GM12878 (cell line): Measurements from ENCODE around the gene MBNL1. TPM values are rescaled to one million over a fixed set of nuclear protein-coding genes. Genes with fewer than 3 reads are reported as not detected.

Experiments used
- ASH2L ChIP-seq: fragments of 300-600, 200-600 bp; sonication (generic); IDR thresholded peaks from 2 replicates; pipeline ENCODE4 v1.6.1; 2017; ENCODE audit warnings: low read depth, mild to moderate bottlenecking, borderline replicate concordance
- ATF7 ChIP-seq: fragments of 450-650 bp; IDR thresholded peaks from 2 replicates; pipeline ENCODE4 v1.6.1; 2016; ENCODE audit warnings: low read depth, mild to moderate bottlenecking
- FOXM1 ChIP-seq: IDR thresholded peaks from 2 replicates; pipeline ENCODE4 v1.6.1; 2012; ENCODE audit warnings: low read depth, mild to moderate bottlenecking, inconsistent platforms, low read length, moderate library complexity
- GATAD2B ChIP-seq: fragments of 450-650 bp; conservative IDR thresholded peaks from 2 replicates; pipeline ENCODE4 v1.6.1; 2017; ENCODE audit warnings: low read depth, mild to moderate bottlenecking, moderate library complexity
- HDGF ChIP-seq: fragments of 450-650 bp; IDR thresholded peaks from 2 replicates; pipeline ENCODE4 v1.6.1; 2016; ENCODE audit warnings: antibody characterized with exemption
- IKZF1 ChIP-seq: fragments of 450-650 bp; conservative IDR thresholded peaks from 2 replicates; pipeline ENCODE4 v1.6.1; 2017; ENCODE audit warnings: antibody characterized with exemption, mild to moderate bottlenecking
- IKZF2 ChIP-seq, 2 experiments: fragments of 450-650 bp; IDR thresholded peaks; 2 replicates each; pipeline ENCODE4 v1.6.1; 2017; ENCODE audit warnings: mild to moderate bottlenecking in 2 of 2, moderate library complexity in 2 of 2
- KAT2A ChIP-seq: conservative IDR thresholded peaks from 2 replicates; pipeline ENCODE4 v1.6.1; 2011; ENCODE audit warnings: low read depth, low read length; ENCODE audit not compliant: control insufficient read depth
- KLF5 ChIP-seq: fragments of 450-650 bp; IDR thresholded peaks from 2 replicates; pipeline ENCODE4 v1.6.1; 2014; ENCODE audit warnings: mild to moderate bottlenecking; ENCODE audit not compliant: partially characterized antibody
- NRF1 ChIP-seq: conservative IDR thresholded peaks from 2 replicates; pipeline ENCODE4 v1.6.1; 2011; ENCODE audit warnings: mild to moderate bottlenecking, low read depth, low read length, improper control_type of control experiment
- PAX8 ChIP-seq: fragments of 450-650 bp; IDR thresholded peaks from 2 replicates; pipeline ENCODE4 v1.6.1; 2017; ENCODE audit warnings: mild to moderate bottlenecking, moderate library complexity
- PKNOX1 ChIP-seq: fragments of 450-650 bp; IDR thresholded peaks from 2 replicates; pipeline ENCODE4 v1.6.1; 2016; ENCODE audit warnings: mild to moderate bottlenecking
- POLR2A ChIP-seq: IDR thresholded peaks from 2 replicates; pipeline ENCODE4 v1.6.1; 2011; ENCODE audit warnings: low read depth, mild to moderate bottlenecking, low read length
- POU2F2 ChIP-seq: IDR thresholded peaks from 3 replicates; pipeline ENCODE4 v1.6.1; 2011; ENCODE audit warnings: low read depth, mild to moderate bottlenecking, low read length, borderline replicate concordance
- SKIL ChIP-seq: fragments of 450-650 bp; IDR thresholded peaks from 2 replicates; pipeline ENCODE4 v1.6.1; 2017; ENCODE audit warnings: mild to moderate bottlenecking, low read depth, inconsistent platforms; ENCODE audit not compliant: poor library complexity, severe bottlenecking
- SMAD5 ChIP-seq: IDR thresholded peaks from 2 replicates; pipeline ENCODE4 v1.6.1; 2016; ENCODE audit warnings: antibody characterized with exemption, low read depth
- SMARCA5 ChIP-seq: fragments of 450-650 bp; IDR thresholded peaks from 2 replicates; pipeline ENCODE4 v1.6.1; 2017; ENCODE audit warnings: mild to moderate bottlenecking
- SPI1 ChIP-seq: IDR thresholded peaks from 2 replicates; pipeline ENCODE4 v1.6.1; 2011; ENCODE audit warnings: low read depth, mild to moderate bottlenecking, low read length, moderate library complexity, borderline replicate concordance; ENCODE audit not compliant: insufficient read depth
- YBX1 ChIP-seq: fragments of 450-650 bp; IDR thresholded peaks from 2 replicates; pipeline ENCODE4 v1.6.1; 2016; ENCODE audit warnings: antibody characterized with exemption
- ZBED1 ChIP-seq: IDR thresholded peaks from 2 replicates; pipeline ENCODE4 v1.6.1; 2016; ENCODE audit warnings: borderline replicate concordance
- ZBTB33 ChIP-seq: fragments of 450-650 bp; IDR thresholded peaks from 2 replicates; pipeline ENCODE4 v1.6.1; 2017; ENCODE audit warnings: mild to moderate bottlenecking
- polyA plus RNA-seq, 11 experiments: library from polyadenylated mRNA; depleted of rRNA in 4 of 11; unstranded in 6 of 11; stranded (reverse) in 5 of 11; fragments of >200 nt; fragmentation: Nextera tagmentation in 4 of 11; fragmentation: Illumina TruSeq in 1 of 11; extraction: Ambion mirVana in 4 of 11; extraction: Trizol in 1 of 11; gene quantifications; 1 replicate in 1 of 11; 2 replicates in 10 of 11; pipeline versions ENCODE4 v1.2.1 to v1.2.3, GENCODE V29; 2011 to 2016; ENCODE audit warnings: inconsistent platforms in 2 of 11, missing spikeins in 2 of 11, low read depth in 1 of 11
- total RNA-seq, 4 experiments: library from RNA; depleted of rRNA in 3 of 4; stranded (reverse); fragments of >200 nt in 3 of 4; fragmentation: Illumina TruSeq in 1 of 4; extraction: Trizol in 1 of 4; gene quantifications; 2 replicates each; pipeline versions ENCODE4 v1.2.1 to v1.2.3, GENCODE V29; 2013 to 2021

The MBNL1 gene
- total and polyA plus RNA-seq, 10 of the 15 experiments (the other 5 are each of a cell fraction or from before 2014, with no cell fraction given) = 59.6 to 337 (median 143) TPM

- TF ChIP-seq ZBTB33 = peak; percentile 66; the same call in 1 of the 2 replicates
- TF ChIP-seq GATAD2B = peak; percentile 99
- peak; percentile 93 for TF ChIP-seq ATF7
- peak; percentile 80 for TF ChIP-seq HDGF
- peak; percentile 98 for TF ChIP-seq SKIL
- no peak for TF ChIP-seq NRF1
- peak; percentile 91; the same call in 2 of the 3 replicates for TF ChIP-seq POU2F2
- peak; percentile 100 for TF ChIP-seq SPI1
- TF ChIP-seq POLR2A = peak; percentile 53
- TF ChIP-seq KLF5 = peak; percentile 60
- peak; percentile 48; the same call in 1 of the 2 replicates for TF ChIP-seq SMAD5
- peak; percentile 92 for TF ChIP-seq PKNOX1
- TF ChIP-seq SMARCA5 = peak; percentile 76
- TF ChIP-seq KAT2A = no peak
- TF ChIP-seq PAX8 = peak; percentile 83; the same call in 1 of the 2 replicates
- TF ChIP-seq IKZF1 = peak; percentile 100
- no peak for TF ChIP-seq YBX1
- TF ChIP-seq ASH2L = no peak
- TF ChIP-seq FOXM1 = peak; percentile 98
- peak; percentile 97 for TF ChIP-seq ZBED1
- TF ChIP-seq IKZF2 (IDR thresholded peaks at IDR 0.05) = peak; percentile 100
- TF ChIP-seq, all 136 proteins: peak for 73
These were observed 107.8 kb downstream of the MBNL1 start (continued) for GRCh38 chr3:152376351-152377183.
